Kidney epithelial cell (primary cell): ENCODE data around the gene TENM4. TPM values are rescaled to one million over a fixed set of nuclear protein-coding genes. Genes with fewer than 3 reads are reported as not detected.

Experiments used
- DNase-seq: peaks from one replicate; pipeline ENCODE4 v3.0.0-alpha.2; 2010; ENCODE audit warnings: low read depth
- H3K27me3 ChIP-seq: 2 replicates; pipeline ENCODE4 v1.6.0; 2011; ENCODE audit warnings: low read length; ENCODE audit not compliant: control insufficient read depth, insufficient read depth
- H3K36me3 ChIP-seq: 2 replicates; pipeline ENCODE4 v1.5.1; 2011; ENCODE audit warnings: low read length; ENCODE audit not compliant: control insufficient read depth, insufficient read depth
- H3K4me3 ChIP-seq: 2 replicates; pipeline ENCODE4 v1.5.1; 2011; ENCODE audit warnings: low read depth, mild to moderate bottlenecking, control low read depth, low read length
- CTCF ChIP-seq: IDR thresholded peaks from 2 replicates; pipeline ENCODE4 v1.5.1; 2011; ENCODE audit warnings: mild to moderate bottlenecking, moderate library complexity, low read length, control low read depth, inconsistent platforms; ENCODE audit not compliant: insufficient read depth, poor library complexity, severe bottlenecking
- total RNA-seq: library from RNA; depleted of rRNA; stranded (reverse); fragments of >200 nt; gene quantifications from 2 replicates; pipeline ENCODE4 v1.2.3, GENCODE V29; 2015

The TENM4 gene
- total RNA-seq, 1 donor from 2014 or later: 35.3 TPM

- H3K36me3 ChIP-seq: no peaks in the 10 kb centered on the region
- no peak for DNase-seq
- H3K27me3 ChIP-seq: no peaks in the 10 kb centered on the region
- no peak overlapping the region for H3K4me3 ChIP-seq
- no peak for TF ChIP-seq CTCF
These were observed 465.7 kb downstream of the TENM4 start for GRCh38 chr11:78975081-78975480.

DNA sequence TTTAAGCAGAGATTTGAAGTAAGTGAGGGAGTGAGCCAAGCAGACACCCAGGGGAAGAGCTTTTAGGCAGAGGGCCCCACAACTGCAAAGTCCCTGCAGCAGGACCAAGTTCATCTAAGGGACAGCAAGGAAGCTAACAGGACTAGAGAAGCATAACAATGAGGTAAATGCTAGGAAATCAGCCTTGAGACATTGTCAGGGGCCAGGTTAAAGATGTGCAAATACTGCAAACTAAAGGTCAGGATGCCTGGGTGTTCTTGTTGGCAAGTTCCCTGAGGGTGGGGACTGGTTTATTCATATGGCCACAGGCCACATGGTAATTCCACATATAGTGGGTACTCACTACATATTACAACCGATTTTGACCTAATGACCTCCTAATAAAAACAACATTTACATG is 467.0 kb downstream of the TENM4 start:
- no peak for DNase-seq
- H3K36me3 ChIP-seq: no peaks in the 10 kb centered on the region
- no peak for TF ChIP-seq CTCF
- H3K4me3 ChIP-seq: no peak overlapping the region
- no peaks in the 10 kb centered on the region for H3K27me3 ChIP-seq

DNA sequence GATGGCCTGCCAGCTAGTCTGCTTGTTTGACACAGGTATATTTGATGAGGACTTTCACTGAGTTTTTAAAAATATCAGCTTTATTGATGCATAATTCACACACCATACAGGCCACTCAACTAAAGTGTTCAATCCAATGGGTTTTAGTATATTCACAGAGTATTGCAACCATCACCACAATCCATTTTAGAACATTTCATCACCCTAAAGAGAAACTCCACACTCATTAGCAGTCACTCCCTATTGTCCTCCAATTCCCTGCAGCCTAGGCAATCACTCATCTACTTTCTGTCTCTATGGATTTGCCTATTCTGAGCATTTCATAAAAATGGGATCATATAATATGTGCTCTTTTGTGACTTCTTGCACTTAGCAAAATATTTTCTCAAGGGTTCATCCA is 468.2 kb downstream of the TENM4 start:
- TF ChIP-seq CTCF: no peak
- Histone ChIP-seq H3K36me3 (no peaks in the 10 kb centered on the region), H3K27me3 (no peaks in the 10 kb centered on the region), H3K4me3 (no peak overlapping the region)
- no peak for DNase-seq

DNA sequence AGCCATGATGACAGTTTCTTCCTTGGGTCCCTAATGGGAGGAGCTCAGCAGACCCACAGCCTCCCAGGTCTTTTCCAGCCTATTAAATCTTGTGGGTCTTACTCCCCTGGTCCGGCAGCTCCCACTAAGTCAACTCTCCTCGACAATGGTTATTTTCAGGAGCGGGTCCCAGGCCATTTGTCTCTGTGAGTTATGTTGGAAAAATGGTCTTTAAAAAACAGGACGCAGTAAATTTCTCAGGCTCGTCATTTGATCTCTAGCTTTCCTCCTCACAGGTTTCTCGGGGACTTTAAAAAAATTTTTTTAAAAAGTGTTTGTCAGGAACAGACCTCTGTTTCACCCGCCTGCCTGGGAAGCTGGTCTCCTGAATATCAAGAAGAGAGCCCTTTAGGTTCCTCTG is 468.7 kb downstream of the TENM4 start:
- H3K36me3 ChIP-seq: no peaks in the 10 kb centered on the region
- no peak for DNase-seq
- no peak for TF ChIP-seq CTCF
- no peaks in the 10 kb centered on the region for H3K27me3 ChIP-seq
- H3K4me3 ChIP-seq: no peak overlapping the region

- H3K27me3 ChIP-seq: no peaks in the 10 kb centered on the region
- no peak for TF ChIP-seq CTCF
- no peak for DNase-seq
- H3K36me3 ChIP-seq: no peaks in the 10 kb centered on the region
- H3K4me3 ChIP-seq: no peak overlapping the region
These were observed 473.0 kb downstream of the TENM4 start for GRCh38 chr11:78967811-78968210.

DNA sequence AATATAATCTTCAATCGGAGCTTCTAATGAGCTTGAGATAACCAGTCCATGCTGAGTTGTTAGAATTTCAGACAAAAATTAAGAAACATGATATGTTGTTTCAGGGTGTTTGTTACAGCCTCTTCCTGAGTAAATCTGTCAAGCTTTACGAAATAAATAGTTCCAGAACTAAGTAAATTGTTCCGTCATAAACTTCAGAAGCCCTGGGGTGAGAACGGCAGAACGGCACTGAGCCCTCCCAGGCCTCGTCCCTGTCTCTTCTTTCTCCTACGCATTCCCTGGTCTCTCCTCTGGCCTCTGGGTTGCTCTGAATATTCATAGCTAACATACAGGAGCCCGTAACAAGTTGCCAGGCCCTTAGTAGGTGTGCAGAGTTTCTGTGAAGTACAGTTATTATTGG is 475.4 kb downstream of the TENM4 start:
- Histone ChIP-seq H3K4me3 (no peak overlapping the region), H3K36me3 (no peaks in the 10 kb centered on the region), H3K27me3 (no peaks in the 10 kb centered on the region)
- no peak for TF ChIP-seq CTCF
- DNase-seq: no peak
